HepG2 (cell line): Measurements from ENCODE around the gene KCTD13. TPM values are rescaled to one million over a fixed set of nuclear protein-coding genes. Genes with fewer than 3 reads are reported as not detected.
A peak's percentile ranks its signal among the peaks of the same experiment; 100 is the strongest.

Experiments
- BRD4 ChIP-seq: sonication (generic); formaldehyde crosslinking; IDR thresholded peaks from 2 replicates; pipeline ENCODE4 v1.4.0; 2020; ENCODE audit warnings: missing genetic modification reagents
- CBX1 ChIP-seq: IDR thresholded peaks from one replicate; pipeline ENCODE4 v1.6.1; 2016; ENCODE audit warnings: antibody characterized with exemption, low read depth
- DR1 ChIP-seq: sonication (generic); formaldehyde crosslinking; IDR thresholded peaks from 2 replicates; pipeline ENCODE4 v1.8.0; 2021; ENCODE audit warnings: mild to moderate bottlenecking, missing genetic modification reagents, inconsistent platforms
- FOXA3 ChIP-seq: IDR thresholded peaks from 2 replicates; pipeline ENCODE4 v1.6.1; 2016; ENCODE audit warnings: missing genetic modification reagents, missing compliant biosample characterization
- GATA4 ChIP-seq: sonication (generic); IDR thresholded peaks from 2 replicates; pipeline ENCODE4 v1.6.1; 2016; ENCODE audit warnings: antibody characterized with exemption, low read depth, borderline replicate concordance
- HMG20B ChIP-seq: conservative IDR thresholded peaks from 2 replicates; pipeline ENCODE4 v1.6.1; 2016; ENCODE audit warnings: missing genetic modification reagents, missing compliant biosample characterization
- KAT2B ChIP-seq: fragments of 150-350 bp; IDR thresholded peaks from 2 replicates; pipeline ENCODE4 v1.6.1; 2014; ENCODE audit warnings: low read depth, low read length, borderline replicate concordance
- KMT2B ChIP-seq: IDR thresholded peaks from 2 replicates; pipeline ENCODE4 v1.6.1; 2016; ENCODE audit warnings: missing genetic modification reagents, missing compliant biosample characterization
- MAF1 ChIP-seq: sonication (generic); formaldehyde crosslinking; IDR thresholded peaks from 2 replicates; pipeline ENCODE4 v1.5.0; 2020; ENCODE audit warnings: missing genetic modification reagents, borderline replicate concordance
- MIER3 ChIP-seq: IDR thresholded peaks from 2 replicates; pipeline ENCODE4 v1.6.1; 2016; ENCODE audit warnings: missing compliant biosample characterization, borderline replicate concordance
- NFE2 ChIP-seq: sonication (generic); formaldehyde crosslinking; IDR thresholded peaks from 2 replicates; pipeline ENCODE4 v1.4.0; 2020; ENCODE audit warnings: missing genetic modification reagents
- PCBP2 ChIP-seq: fragments of 200-400 bp; formaldehyde crosslinking; optimal IDR thresholded peaks from 2 replicates; pipeline ENCODE3; 2018; ENCODE audit warnings: low read length, low read depth; ENCODE audit not compliant: poor library complexity, severe bottlenecking
- RBM22 ChIP-seq: fragments of 200-400 bp; formaldehyde crosslinking; optimal IDR thresholded peaks from 2 replicates; pipeline ENCODE3; 2017; ENCODE audit warnings: mild to moderate bottlenecking, low read length, moderate library complexity
- RFX3 ChIP-seq: IDR thresholded peaks from 2 replicates; pipeline ENCODE4 v1.6.1; 2016; ENCODE audit warnings: missing biosample characterization, missing genetic modification reagents
- SSRP1 ChIP-seq: IDR thresholded peaks from 2 replicates; pipeline ENCODE4 v1.6.1; 2016; ENCODE audit warnings: control low read depth
- ZBTB7B ChIP-seq: sonication (generic); formaldehyde crosslinking; IDR thresholded peaks from 2 replicates; pipeline ENCODE4 v1.4.0; 2020; ENCODE audit warnings: missing genetic modification reagents
- ZNF124 ChIP-seq: sonication (generic); formaldehyde crosslinking; IDR thresholded peaks from 2 replicates; pipeline ENCODE4 v1.4.0; 2020; ENCODE audit warnings: missing genetic modification reagents
- ZNF205 ChIP-seq: IDR thresholded peaks from 2 replicates; pipeline ENCODE4 v1.6.1; 2018; ENCODE audit warnings: missing biosample characterization, missing genetic modification reagents
- ZNF44 ChIP-seq: sonication (generic); formaldehyde crosslinking; IDR thresholded peaks from 2 replicates; pipeline ENCODE4 v1.5.1; 2020; ENCODE audit warnings: mild to moderate bottlenecking, missing genetic modification reagents
- ZNF460 ChIP-seq: sonication (generic); formaldehyde crosslinking; IDR thresholded peaks from 2 replicates; pipeline ENCODE4 v1.5.1; 2020; ENCODE audit warnings: missing genetic modification reagents, mild to moderate bottlenecking, borderline replicate concordance
- ZNF7 ChIP-seq: IDR thresholded peaks from 2 replicates; pipeline ENCODE4 v1.6.1; 2016; ENCODE audit warnings: missing biosample characterization, missing genetic modification reagents
- ZNF761 ChIP-seq: sonication (generic); formaldehyde crosslinking; conservative IDR thresholded peaks from 2 replicates; pipeline ENCODE4 v1.4.0; 2020; ENCODE audit warnings: mild to moderate bottlenecking, missing genetic modification reagents
- ZNF784 ChIP-seq: sonication (generic); formaldehyde crosslinking; IDR thresholded peaks from 2 replicates; pipeline ENCODE4 v1.5.1; 2020; ENCODE audit warnings: missing genetic modification reagents, mild to moderate bottlenecking, borderline replicate concordance
- ZNF839 ChIP-seq: sonication (generic); formaldehyde crosslinking; IDR thresholded peaks from 2 replicates; pipeline ENCODE4 v1.4.0; 2020; ENCODE audit warnings: missing genetic modification reagents, mild to moderate bottlenecking, borderline replicate concordance
- polyA plus RNA-seq, 8 experiments: library from polyadenylated mRNA; depleted of rRNA in 3 of 8; stranded (reverse) in 7 of 8; unstranded in 1 of 8; fragments of >200 nt; fragmentation: Illumina TruSeq in 4 of 8; extraction: Trizol in 4 of 8; gene quantifications; 2 replicates each; pipeline versions ENCODE4 v1.2.1 to v1.2.3, GENCODE V29; 2011 to 2016; ENCODE audit warnings: low read depth in 4 of 8, missing spikeins in 1 of 8, mixed read lengths in 1 of 8; ENCODE audit not compliant: insufficient read depth in 1 of 8
- total RNA-seq, 5 experiments: library from RNA; depleted of rRNA; stranded (reverse); fragments of >200 nt; fragmentation: Illumina TruSeq; extraction: Trizol; gene quantifications; 2 replicates each; pipeline ENCODE4 v1.2.3, GENCODE V29; 2016; ENCODE audit warnings: low read depth in 1 of 5
- TF ChIP-seq, protein P1 (sequence below): sonication (generic); formaldehyde crosslinking; IDR thresholded peaks from 2 replicates; pipeline ENCODE4 v1.5.0; 2020; ENCODE audit warnings: mild to moderate bottlenecking, missing genetic modification reagents, borderline replicate concordance
- TF ChIP-seq, protein P2 (sequence below): sonication (generic); formaldehyde crosslinking; IDR thresholded peaks from 2 replicates; pipeline ENCODE4 v1.4.0; 2020; ENCODE audit warnings: missing genetic modification reagents, borderline replicate concordance
- TF ChIP-seq, protein P3 (sequence below): sonication (generic); formaldehyde crosslinking; IDR thresholded peaks from 2 replicates; pipeline ENCODE4 v1.4.0; 2020; ENCODE audit warnings: missing genetic modification reagents

KCTD13 gene
- total and polyA plus RNA-seq, 2 of the 13 experiments (the other 11 are each of a cell fraction or from before 2014, with no cell fraction given): 6.3 to 14.7 TPM

DNA sequence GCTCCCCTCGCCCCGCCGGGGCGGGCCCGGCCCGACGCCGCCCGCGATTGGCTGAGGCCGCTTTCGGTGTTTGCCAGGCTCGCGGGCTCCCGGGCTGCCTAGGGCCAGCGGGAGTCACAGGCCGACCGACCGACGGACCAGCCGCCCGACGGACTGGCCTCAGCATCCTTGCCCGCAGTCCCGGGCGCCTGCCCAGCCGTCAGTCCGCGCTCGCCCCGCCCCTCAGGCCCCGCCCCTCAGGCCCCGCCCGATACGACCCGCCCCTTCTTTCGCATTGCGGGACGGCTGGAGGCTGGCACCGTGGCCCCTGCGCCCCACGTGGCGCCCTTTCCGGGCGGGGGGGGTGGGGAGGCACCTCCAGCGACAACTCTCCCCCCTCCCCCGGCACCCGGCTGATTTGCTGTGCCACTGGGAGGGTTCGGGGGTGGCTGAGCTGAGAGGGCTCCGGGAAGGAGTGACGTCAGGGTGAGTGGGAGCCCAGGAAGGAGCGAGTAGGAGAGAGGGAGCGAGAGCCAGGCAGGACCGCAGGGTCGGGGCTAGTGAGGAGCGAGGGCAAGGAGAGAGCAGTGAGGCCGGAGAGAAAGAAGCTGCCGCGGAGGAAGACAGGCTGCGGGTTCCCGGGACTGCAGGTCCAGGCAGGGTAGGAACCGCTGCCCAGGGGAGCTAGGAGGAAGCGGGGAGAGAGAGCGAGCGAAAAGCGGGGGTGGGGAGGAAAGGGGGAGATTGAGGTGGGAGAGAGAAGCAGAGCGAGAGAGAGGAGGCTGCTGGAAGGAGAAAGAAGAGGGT, 25.7 kb downstream of the KCTD13 start, which contains the start of gene ASPHD1 (continued):
- TF ChIP-seq PCBP2 (peak; percentile 84), FOXA3 (CRISPR knock-in tag) (no peak), KMT2B (CRISPR knock-in tag) (no peak; the same call in 1 of the 2 replicates), ZNF7 (no peak; the same call in 1 of the 2 replicates), NFE2 (CRISPR knock-in tag) (no peak), ZNF460 (CRISPR knock-in tag) (no peak), ZNF44 (CRISPR knock-in tag) (no peak), SSRP1 (no peak), RFX3 (CRISPR knock-in tag) (no peak), ZNF124 (CRISPR knock-in tag) (no peak), ZNF839 (CRISPR knock-in tag) (no peak), GATA4 (no peak), BRD4 (CRISPR knock-in tag) (no peak; the same call in 1 of the 2 replicates), MIER3 (CRISPR knock-in tag) (no peak), ZNF205 (no peak; the same call in 1 of the 2 replicates), KAT2B (no peak), RBM22 (no peak), CBX1 (no peak), ZBTB7B (CRISPR knock-in tag) (no peak), ZNF784 (CRISPR knock-in tag) (0 out of 2 replicates have a peak, but pooled peaks have one; percentile 41), MAF1 (CRISPR knock-in tag) (no peak), ZNF761 (CRISPR knock-in tag) (0 out of 2 replicates have a peak, but pooled peaks have one; percentile 29), DR1 (CRISPR knock-in tag) (no peak; the same call in 1 of the 2 replicates), HMG20B (CRISPR knock-in tag) (no peak)
- TF ChIP-seq, protein P1, sequence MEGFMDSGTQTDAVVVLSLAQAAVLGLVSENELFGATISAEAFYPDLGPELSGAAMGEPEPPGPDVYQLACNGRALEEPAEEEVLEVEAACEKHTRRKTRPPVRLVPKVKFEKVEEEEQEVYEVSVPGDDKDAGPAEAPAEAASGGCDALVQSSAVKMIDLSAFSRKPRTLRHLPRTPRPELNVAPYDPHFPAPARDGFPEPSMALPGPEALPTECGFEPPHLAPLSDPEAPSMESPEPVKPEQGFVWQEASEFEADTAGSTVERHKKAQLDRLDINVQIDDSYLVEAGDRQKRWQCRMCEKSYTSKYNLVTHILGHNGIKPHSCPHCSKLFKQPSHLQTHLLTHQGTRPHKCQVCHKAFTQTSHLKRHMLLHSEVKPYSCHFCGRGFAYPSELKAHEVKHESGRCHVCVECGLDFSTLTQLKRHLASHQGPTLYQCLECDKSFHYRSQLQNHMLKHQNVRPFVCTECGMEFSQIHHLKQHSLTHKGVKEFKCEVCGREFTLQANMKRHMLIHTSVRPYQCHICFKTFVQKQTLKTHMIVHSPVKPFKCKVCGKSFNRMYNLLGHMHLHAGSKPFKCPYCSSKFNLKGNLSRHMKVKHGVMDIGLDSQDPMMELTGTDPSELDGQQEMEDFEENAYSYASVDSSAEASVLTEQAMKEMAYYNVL (CRISPR knock-in tag): no peak; the same call in 1 of the 2 replicates
- TF ChIP-seq, protein P2, sequence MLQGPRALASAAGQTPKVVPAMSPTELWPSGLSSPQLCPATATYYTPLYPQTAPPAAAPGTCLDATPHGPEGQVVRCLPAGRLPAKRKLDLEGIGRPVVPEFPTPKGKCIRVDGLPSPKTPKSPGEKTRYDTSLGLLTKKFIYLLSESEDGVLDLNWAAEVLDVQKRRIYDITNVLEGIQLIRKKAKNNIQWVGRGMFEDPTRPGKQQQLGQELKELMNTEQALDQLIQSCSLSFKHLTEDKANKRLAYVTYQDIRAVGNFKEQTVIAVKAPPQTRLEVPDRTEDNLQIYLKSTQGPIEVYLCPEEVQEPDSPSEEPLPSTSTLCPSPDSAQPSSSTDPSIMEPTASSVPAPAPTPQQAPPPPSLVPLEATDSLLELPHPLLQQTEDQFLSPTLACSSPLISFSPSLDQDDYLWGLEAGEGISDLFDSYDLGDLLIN (CRISPR knock-in tag): peak; percentile 73; the same call in 1 of the 2 replicates
- TF ChIP-seq, protein P3, sequence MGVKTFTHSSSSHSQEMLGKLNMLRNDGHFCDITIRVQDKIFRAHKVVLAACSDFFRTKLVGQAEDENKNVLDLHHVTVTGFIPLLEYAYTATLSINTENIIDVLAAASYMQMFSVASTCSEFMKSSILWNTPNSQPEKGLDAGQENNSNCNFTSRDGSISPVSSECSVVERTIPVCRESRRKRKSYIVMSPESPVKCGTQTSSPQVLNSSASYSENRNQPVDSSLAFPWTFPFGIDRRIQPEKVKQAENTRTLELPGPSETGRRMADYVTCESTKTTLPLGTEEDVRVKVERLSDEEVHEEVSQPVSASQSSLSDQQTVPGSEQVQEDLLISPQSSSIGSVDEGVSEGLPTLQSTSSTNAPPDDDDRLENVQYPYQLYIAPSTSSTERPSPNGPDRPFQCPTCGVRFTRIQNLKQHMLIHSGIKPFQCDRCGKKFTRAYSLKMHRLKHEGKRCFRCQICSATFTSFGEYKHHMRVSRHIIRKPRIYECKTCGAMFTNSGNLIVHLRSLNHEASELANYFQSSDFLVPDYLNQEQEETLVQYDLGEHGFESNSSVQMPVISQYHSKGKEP (CRISPR knock-in tag): no peak; the same call in 1 of the 2 replicates
